ENCODE results near the gene SMARCB1. TPM values are rescaled to one million over a fixed set of nuclear protein-coding genes. Genes with fewer than 3 reads are reported as not detected.

The SMARCB1 gene
- polyA plus RNA-seq, result 10 to 100 TPM; 29.3 to 87.6 (median 55.2) TPM
- long read RNA-seq, donor 1, full-length matches to known transcripts, result 79 of 104 reads
- long read RNA-seq, donor 1, partial matches to known transcripts, result 20 of 104 reads
- long read RNA-seq, donor 1, other reads (novel, unspliced or antisense), result 5 of 104 reads
- long read RNA-seq, donor 2, full-length matches to known transcripts, result 12 of 12 reads
- long read RNA-seq, donor 2, partial matches to known transcripts, result 0 of 12 reads
- long read RNA-seq, donor 2, other reads (novel, unspliced or antisense), result 0 of 12 reads
- long read RNA-seq, donor 3, full-length matches to known transcripts, result 30 of 30 reads
- long read RNA-seq, donor 3, partial matches to known transcripts, result 0 of 30 reads
- long read RNA-seq, donor 3, other reads (novel, unspliced or antisense), result 0 of 30 reads
- long read RNA-seq, donor 4, full-length matches to known transcripts, result 1 of 1 reads
- long read RNA-seq, donor 4, partial matches to known transcripts, result 0 of 1 reads
- long read RNA-seq, donor 4, other reads (novel, unspliced or antisense), result 0 of 1 reads
- long read RNA-seq, donor 5, full-length matches to known transcripts, result 17 of 24 reads
- long read RNA-seq, donor 5, partial matches to known transcripts, result 7 of 24 reads
- long read RNA-seq, donor 5, other reads (novel, unspliced or antisense), result 0 of 24 reads
- long read RNA-seq, donor 6, full-length matches to known transcripts, result 46 of 53 reads
- long read RNA-seq, donor 6, partial matches to known transcripts, result 7 of 53 reads
- long read RNA-seq, donor 6, other reads (novel, unspliced or antisense), result 0 of 53 reads
- long read RNA-seq, donor 7, full-length matches to known transcripts, result 55 of 78 reads
- long read RNA-seq, donor 7, partial matches to known transcripts, result 23 of 78 reads
- long read RNA-seq, donor 7, other reads (novel, unspliced or antisense), result 0 of 78 reads
- long read RNA-seq, donor 8, full-length matches to known transcripts, result 4 of 4 reads
- long read RNA-seq, donor 8, partial matches to known transcripts, result 0 of 4 reads
- long read RNA-seq, donor 8, other reads (novel, unspliced or antisense), result 0 of 4 reads
- long read RNA-seq, donor 9, full-length matches to known transcripts, result 10 of 10 reads
- long read RNA-seq, donor 9, partial matches to known transcripts, result 0 of 10 reads
- long read RNA-seq, donor 9, other reads (novel, unspliced or antisense), result 0 of 10 reads
- long read RNA-seq, donor 10, full-length matches to known transcripts, result 44 of 50 reads
- long read RNA-seq, donor 10, partial matches to known transcripts, result 6 of 50 reads
- long read RNA-seq, donor 10, other reads (novel, unspliced or antisense), result 0 of 50 reads

DNA sequence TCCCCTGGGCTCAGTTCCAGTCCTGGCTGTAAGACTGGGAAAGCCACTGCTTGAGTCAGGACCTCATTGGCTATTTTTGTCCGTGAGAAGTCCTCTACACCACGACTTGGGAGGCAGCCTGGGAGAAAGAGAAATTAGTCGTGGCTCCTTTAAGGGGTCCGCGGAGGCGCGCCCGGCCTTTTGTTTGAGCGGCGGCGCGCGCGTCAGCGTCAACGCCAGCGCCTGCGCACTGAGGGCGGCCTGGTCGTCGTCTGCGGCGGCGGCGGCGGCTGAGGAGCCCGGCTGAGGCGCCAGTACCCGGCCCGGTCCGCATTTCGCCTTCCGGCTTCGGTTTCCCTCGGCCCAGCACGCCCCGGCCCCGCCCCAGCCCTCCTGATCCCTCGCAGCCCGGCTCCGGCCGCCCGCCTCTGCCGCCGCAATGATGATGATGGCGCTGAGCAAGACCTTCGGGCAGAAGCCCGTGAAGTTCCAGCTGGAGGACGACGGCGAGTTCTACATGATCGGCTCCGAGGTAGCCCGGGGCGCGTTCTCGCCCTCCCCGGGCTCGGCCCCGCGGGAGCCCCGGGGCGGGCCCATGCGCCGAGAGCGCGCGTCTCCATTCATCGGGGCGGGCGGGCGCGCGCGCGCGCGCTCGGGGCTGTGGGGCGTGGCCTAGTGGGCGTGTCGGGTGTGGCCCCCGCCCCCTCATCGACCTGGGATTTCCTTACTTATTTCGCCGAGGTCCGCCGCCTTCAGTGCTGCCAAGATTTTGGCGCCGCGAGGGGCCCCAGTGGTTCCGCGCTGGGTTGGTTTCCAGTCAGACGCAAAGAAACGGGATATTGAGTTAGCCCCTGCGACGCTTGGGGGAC lies at the start of gene SMARCB1:
Gene SMARCB1, plus strand, starts transcription at position 215 of the 848 bp plus-strand sequence. Its CDS starts 204 bp downstream, at position 419.
- peak within 1 kb of the TSS; percentile 95 to 100 (median 99) for H3K27ac ChIP-seq (ENCODE audit: low read depth in 1 of 3, low read length in 2 of 3)
- peaks cover 3 to 54% (median 6%) of the 10 kb centered on the region in 3 donors for H3K4me1 ChIP-seq (ENCODE audit: control insufficient read depth in 3 of 3, insufficient read depth in 2 of 3, low read depth in 1 of 3, low read length in 2 of 3)
- H3K9me3 ChIP-seq (ENCODE audit: control insufficient read depth in 2 of 2, insufficient read depth in 1 of 2, low read depth in 1 of 2, low read length in 1 of 2), result no peaks in the 10 kb centered on the region
- WGBS, 3 donors, result 0 to 1% (median 0%) methylated on average over 73 to 97 of the region's 97 CpGs
- DNase-seq, result peak; percentile 89 to 98
- H3K4me3 ChIP-seq (ENCODE audit: low read depth in 1 of 3, low read length in 3 of 3), result peak within 1 kb of the TSS; percentile 68 to 97 (median 70)
- no peaks in the 10 kb centered on the region for H3K27me3 ChIP-seq (ENCODE audit: control insufficient read depth in 3 of 3, insufficient read depth in 3 of 3, low read length in 3 of 3)
- no peak for FAIRE-seq
- H3K36me3 ChIP-seq (ENCODE audit: control insufficient read depth in 3 of 3, insufficient read depth in 2 of 3, low read depth in 1 of 3, low read length in 3 of 3), result peaks cover 0 to 23% (median 0%) of the 10 kb centered on the region in 3 donors

GRCh38 chr22:23737696-23738095 lies 49.1 kb upstream of the SMARCB1 start:
- Histone ChIP-seq H3K4me1 (ENCODE audit: control insufficient read depth in 3 of 3, insufficient read depth in 2 of 3, low read depth in 1 of 3, low read length in 2 of 3) (no peaks in the 10 kb centered on the region), H3K9me3 (ENCODE audit: control insufficient read depth in 2 of 2, insufficient read depth in 1 of 2, low read depth in 1 of 2, low read length in 1 of 2) (no peaks in the 10 kb centered on the region), H3K27me3 (ENCODE audit: control insufficient read depth in 3 of 3, insufficient read depth in 3 of 3, low read length in 3 of 3) (no peaks in the 10 kb centered on the region), H3K27ac (ENCODE audit: low read depth in 1 of 3, low read length in 2 of 3) (no peak overlapping the region), H3K36me3 (ENCODE audit: control insufficient read depth in 3 of 3, insufficient read depth in 2 of 3, low read depth in 1 of 3, low read length in 3 of 3) (peaks cover 0 to 14% (median 0%) of the 10 kb centered on the region in 3 donors), H3K4me3 (ENCODE audit: low read depth in 1 of 3, low read length in 3 of 3) (no peak overlapping the region)
- FAIRE-seq (no peak), DNase-seq (no peak)

- Histone ChIP-seq H3K27me3 (ENCODE audit: control insufficient read depth in 3 of 3, insufficient read depth in 3 of 3, low read length in 3 of 3) (no peaks in the 10 kb centered on the region), H3K9me3 (ENCODE audit: control insufficient read depth in 2 of 2, insufficient read depth in 1 of 2, low read depth in 1 of 2, low read length in 1 of 2) (no peaks in the 10 kb centered on the region), H3K4me3 (ENCODE audit: low read depth in 1 of 3, low read length in 3 of 3) (no peak overlapping the region), H3K27ac (ENCODE audit: low read depth in 1 of 3, low read length in 2 of 3) (no peak overlapping the region), H3K4me1 (ENCODE audit: control insufficient read depth in 3 of 3, insufficient read depth in 2 of 3, low read depth in 1 of 3, low read length in 2 of 3) (peaks cover 0 to 6% (median 0%) of the 10 kb centered on the region in 3 donors), H3K36me3 (ENCODE audit: control insufficient read depth in 3 of 3, insufficient read depth in 2 of 3, low read depth in 1 of 3, low read length in 3 of 3) (peaks cover 0 to 35% (median 3%) of the 10 kb centered on the region in 3 donors)
- 73 to 89% (median 78%) methylated on average over 7 of the region's 7 CpGs for WGBS, 3 donors
- FAIRE-seq, result no peak
- no peak for DNase-seq
Observed at GRCh38 chr22:23742505-23743264, 44.1 kb upstream of the SMARCB1 start.

GRCh38 chr22:23743303-23743705 lies 43.5 kb upstream of the SMARCB1 start:
- Histone ChIP-seq H3K9me3 (ENCODE audit: control insufficient read depth in 2 of 2, insufficient read depth in 1 of 2, low read depth in 1 of 2, low read length in 1 of 2) (no peaks in the 10 kb centered on the region), H3K36me3 (ENCODE audit: control insufficient read depth in 3 of 3, insufficient read depth in 2 of 3, low read depth in 1 of 3, low read length in 3 of 3) (peaks cover 0 to 35% (median 3%) of the 10 kb centered on the region in 3 donors), H3K4me1 (ENCODE audit: control insufficient read depth in 3 of 3, insufficient read depth in 2 of 3, low read depth in 1 of 3, low read length in 2 of 3) (peaks cover 0 to 6% (median 0%) of the 10 kb centered on the region in 3 donors), H3K27ac (ENCODE audit: low read depth in 1 of 3, low read length in 2 of 3) (no peak overlapping the region), H3K27me3 (ENCODE audit: control insufficient read depth in 3 of 3, insufficient read depth in 3 of 3, low read length in 3 of 3) (no peaks in the 10 kb centered on the region), H3K4me3 (ENCODE audit: low read depth in 1 of 3, low read length in 3 of 3) (no peak overlapping the region)
- FAIRE-seq (no peak), DNase-seq (no peak)
- WGBS, 3 donors, result 62 to 91% (median 75%) methylated on average over 2 of the region's 2 CpGs

- Histone ChIP-seq H3K4me1 (ENCODE audit: control insufficient read depth in 3 of 3, insufficient read depth in 2 of 3, low read depth in 1 of 3, low read length in 2 of 3) (peaks cover 0 to 6% (median 0%) of the 10 kb centered on the region in 3 donors), H3K27ac (ENCODE audit: low read depth in 1 of 3, low read length in 2 of 3) (no peak overlapping the region), H3K27me3 (ENCODE audit: control insufficient read depth in 3 of 3, insufficient read depth in 3 of 3, low read length in 3 of 3) (no peaks in the 10 kb centered on the region), H3K36me3 (ENCODE audit: control insufficient read depth in 3 of 3, insufficient read depth in 2 of 3, low read depth in 1 of 3, low read length in 3 of 3) (peaks cover 0 to 35% (median 3%) of the 10 kb centered on the region in 3 donors), H3K4me3 (ENCODE audit: low read depth in 1 of 3, low read length in 3 of 3) (no peak overlapping the region), H3K9me3 (ENCODE audit: control insufficient read depth in 2 of 2, insufficient read depth in 1 of 2, low read depth in 1 of 2, low read length in 1 of 2) (no peaks in the 10 kb centered on the region)
- no peak for FAIRE-seq
- WGBS, 3 donors, result 96 to 97% (median 97%) methylated on average over 13 of the region's 13 CpGs
- DNase-seq, result no peak
Observed at GRCh38 chr22:23744001-23744400, 42.8 kb upstream of the SMARCB1 start.

DNA sequence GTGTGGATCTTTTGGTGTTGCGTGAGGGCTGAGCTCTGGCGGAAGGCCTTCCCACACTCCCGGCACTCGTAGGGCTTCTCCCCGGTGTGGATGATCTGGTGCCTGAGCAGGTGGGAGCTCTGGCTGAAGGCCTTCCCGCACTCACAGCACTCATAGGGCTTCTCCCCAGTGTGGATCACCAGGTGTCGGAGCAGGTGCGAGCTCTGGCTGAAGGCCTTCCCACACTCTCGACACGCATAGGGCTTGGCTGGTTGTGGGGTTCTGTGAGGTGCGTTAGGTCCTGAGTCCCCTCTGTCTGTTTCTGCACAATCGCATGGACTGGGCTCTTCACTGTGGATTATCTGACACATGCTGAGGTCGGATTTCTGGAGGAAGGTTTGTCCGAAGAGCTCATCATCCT lies 42.3 kb upstream of the SMARCB1 start:
- Histone ChIP-seq H3K36me3 (ENCODE audit: control insufficient read depth in 3 of 3, insufficient read depth in 2 of 3, low read depth in 1 of 3, low read length in 3 of 3) (peaks cover 0 to 35% (median 3%) of the 10 kb centered on the region in 3 donors), H3K27me3 (ENCODE audit: control insufficient read depth in 3 of 3, insufficient read depth in 3 of 3, low read length in 3 of 3) (no peaks in the 10 kb centered on the region), H3K4me1 (ENCODE audit: control insufficient read depth in 3 of 3, insufficient read depth in 2 of 3, low read depth in 1 of 3, low read length in 2 of 3) (peaks cover 0 to 6% (median 0%) of the 10 kb centered on the region in 3 donors), H3K4me3 (ENCODE audit: low read depth in 1 of 3, low read length in 3 of 3) (no peak overlapping the region), H3K27ac (ENCODE audit: low read depth in 1 of 3, low read length in 2 of 3) (no peak overlapping the region), H3K9me3 (ENCODE audit: control insufficient read depth in 2 of 2, insufficient read depth in 1 of 2, low read depth in 1 of 2, low read length in 1 of 2) (no peaks in the 10 kb centered on the region)
- 96 to 98% (median 98%) methylated on average over 14 of the region's 14 CpGs for WGBS, 3 donors
- DNase-seq (no peak), FAIRE-seq (no peak)

DNA sequence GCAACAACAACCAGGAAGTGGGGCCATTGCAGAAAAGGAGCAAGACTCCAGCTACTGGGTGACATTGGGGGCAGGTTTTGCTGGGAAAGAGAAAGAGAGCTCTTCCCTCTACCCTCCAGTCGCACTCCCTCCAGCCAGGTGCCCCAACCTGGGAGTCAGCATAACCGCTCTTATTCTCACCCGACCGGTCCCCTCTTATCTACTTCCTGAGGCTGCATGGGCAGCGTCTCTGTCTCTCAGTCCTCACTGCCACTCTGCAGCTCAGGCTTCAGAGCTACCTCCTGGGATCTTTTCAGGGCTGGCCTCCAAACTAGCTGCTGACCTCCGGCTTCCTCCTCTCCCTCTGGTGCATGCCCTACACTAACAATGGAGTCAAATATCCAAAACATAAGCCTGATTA lies 41.0 kb upstream of the SMARCB1 start:
- no peak overlapping the region for H3K27ac ChIP-seq (ENCODE audit: low read depth in 1 of 3, low read length in 2 of 3)
- DNase-seq (peak; percentile 36 to 56), FAIRE-seq (no peak)
- no peaks in the 10 kb centered on the region for H3K9me3 ChIP-seq (ENCODE audit: control insufficient read depth in 2 of 2, insufficient read depth in 1 of 2, low read depth in 1 of 2, low read length in 1 of 2)
- H3K4me3 ChIP-seq (ENCODE audit: low read depth in 1 of 3, low read length in 3 of 3), result no peak overlapping the region
- peaks cover 0 to 8% (median 0%) of the 10 kb centered on the region in 3 donors for H3K4me1 ChIP-seq (ENCODE audit: control insufficient read depth in 3 of 3, insufficient read depth in 2 of 3, low read depth in 1 of 3, low read length in 2 of 3)
- H3K36me3 ChIP-seq (ENCODE audit: control insufficient read depth in 3 of 3, insufficient read depth in 2 of 3, low read depth in 1 of 3, low read length in 3 of 3), result peaks cover 0 to 35% (median 3%) of the 10 kb centered on the region in 3 donors
- H3K27me3 ChIP-seq (ENCODE audit: control insufficient read depth in 3 of 3, insufficient read depth in 3 of 3, low read length in 3 of 3), result no peaks in the 10 kb centered on the region
- WGBS, 3 donors, result 12 to 60% (median 50%) methylated on average over 6 of the region's 6 CpGs
